WTC11 (cell line): Measurements from ENCODE around the gene EMX1.

ENCODE experiments used
- KAT7 ChIP-seq: sonication (generic); formaldehyde crosslinking; IDR thresholded peaks from 2 replicates; pipeline ENCODE4 v1.8.1; 2023; ENCODE audit warnings: missing genetic modification reagents, mild to moderate bottlenecking, borderline replicate concordance
- TF ChIP-seq, protein P1 (sequence below): sonication (generic); formaldehyde crosslinking; IDR thresholded peaks from 2 replicates; pipeline ENCODE4 v1.8.1; 2022; ENCODE audit warnings: low read depth, mild to moderate bottlenecking, moderate library complexity, missing genetic modification reagents, borderline replicate concordance
- TF ChIP-seq, protein P2 (sequence below): fragments of 200-600 bp; IDR thresholded peaks from 2 replicates; pipeline ENCODE4 v1.8.0; 2022; ENCODE audit warnings: antibody characterized with exemption

GRCh38 chr2:72969706-72970105 is 52.4 kb downstream of the EMX1 start:
- TF ChIP-seq, protein P1, sequence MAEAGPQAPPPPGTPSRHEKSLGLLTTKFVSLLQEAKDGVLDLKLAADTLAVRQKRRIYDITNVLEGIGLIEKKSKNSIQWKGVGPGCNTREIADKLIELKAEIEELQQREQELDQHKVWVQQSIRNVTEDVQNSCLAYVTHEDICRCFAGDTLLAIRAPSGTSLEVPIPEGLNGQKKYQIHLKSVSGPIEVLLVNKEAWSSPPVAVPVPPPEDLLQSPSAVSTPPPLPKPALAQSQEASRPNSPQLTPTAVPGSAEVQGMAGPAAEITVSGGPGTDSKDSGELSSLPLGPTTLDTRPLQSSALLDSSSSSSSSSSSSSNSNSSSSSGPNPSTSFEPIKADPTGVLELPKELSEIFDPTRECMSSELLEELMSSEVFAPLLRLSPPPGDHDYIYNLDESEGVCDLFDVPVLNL (CRISPR knock-in tag) = no peak
- TF ChIP-seq, protein P2, sequence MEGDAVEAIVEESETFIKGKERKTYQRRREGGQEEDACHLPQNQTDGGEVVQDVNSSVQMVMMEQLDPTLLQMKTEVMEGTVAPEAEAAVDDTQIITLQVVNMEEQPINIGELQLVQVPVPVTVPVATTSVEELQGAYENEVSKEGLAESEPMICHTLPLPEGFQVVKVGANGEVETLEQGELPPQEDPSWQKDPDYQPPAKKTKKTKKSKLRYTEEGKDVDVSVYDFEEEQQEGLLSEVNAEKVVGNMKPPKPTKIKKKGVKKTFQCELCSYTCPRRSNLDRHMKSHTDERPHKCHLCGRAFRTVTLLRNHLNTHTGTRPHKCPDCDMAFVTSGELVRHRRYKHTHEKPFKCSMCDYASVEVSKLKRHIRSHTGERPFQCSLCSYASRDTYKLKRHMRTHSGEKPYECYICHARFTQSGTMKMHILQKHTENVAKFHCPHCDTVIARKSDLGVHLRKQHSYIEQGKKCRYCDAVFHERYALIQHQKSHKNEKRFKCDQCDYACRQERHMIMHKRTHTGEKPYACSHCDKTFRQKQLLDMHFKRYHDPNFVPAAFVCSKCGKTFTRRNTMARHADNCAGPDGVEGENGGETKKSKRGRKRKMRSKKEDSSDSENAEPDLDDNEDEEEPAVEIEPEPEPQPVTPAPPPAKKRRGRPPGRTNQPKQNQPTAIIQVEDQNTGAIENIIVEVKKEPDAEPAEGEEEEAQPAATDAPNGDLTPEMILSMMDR = no peak
- TF ChIP-seq KAT7 (CRISPR knock-in tag) = no peak
